ENCODE measurements around the gene SSRP1. TPM values are rescaled to one million over a fixed set of nuclear protein-coding genes. Genes with fewer than 3 reads are reported as not detected.

SSRP1 gene
- total RNA-seq, 1 donor from 2014 or later = 79.5 TPM

- H4K20me1 ChIP-seq (ENCODE audit: insufficient read depth, low read length) = peaks cover 73% of the 10 kb centered on the region
- H3K36me3 ChIP-seq (ENCODE audit: insufficient read depth, low read length) = peaks cover 21% of the 10 kb centered on the region
- peaks cover 21% of the 10 kb centered on the region for H3K36me3 Mint-ChIP-seq (ENCODE audit: low read depth, unreplicated experiment)
- no peak overlapping the region for H3K4me3 ChIP-seq (ENCODE audit: insufficient read depth, low read depth, low read length)
- H3K27me3 ChIP-seq (ENCODE audit: insufficient read depth, low read length) = no peaks in the 10 kb centered on the region
- H3K4me2 ChIP-seq (ENCODE audit: low read length) = peak overlapping the region; percentile 54
- H3K9me3 ChIP-seq (ENCODE audit: insufficient read depth, low read depth, low read length) = no peaks in the 10 kb centered on the region
- no peak overlapping the region for H3K4me3 Mint-ChIP-seq (ENCODE audit: unreplicated experiment)
- peaks cover 25% of the 10 kb centered on the region for H3K4me1 Mint-ChIP-seq (ENCODE audit: low read depth, unreplicated experiment)
- H3K4me1 ChIP-seq (ENCODE audit: insufficient read depth, low read length) = peaks cover 36% of the 10 kb centered on the region
- no peaks in the 10 kb centered on the region for H3K27me3 Mint-ChIP-seq (ENCODE audit: low read depth, unreplicated experiment)
- FAIRE-seq = no peak
- H3K79me2 ChIP-seq (ENCODE audit: insufficient read depth, low read length) = peaks cover 64% of the 10 kb centered on the region
- peak overlapping the region; percentile 36 for H3K9ac ChIP-seq (ENCODE audit: low read length)
- no peak for DNase-seq (ENCODE audit: low read depth)
- H3K9me3 Mint-ChIP-seq (ENCODE audit: unreplicated experiment) = no peaks in the 10 kb centered on the region
- H3K27ac Mint-ChIP-seq (ENCODE audit: unreplicated experiment) = no peak overlapping the region
- TF ChIP-seq CTCF (IDR thresholded peaks at IDR 0.05; ENCODE audit: insufficient read depth, low read depth, low read length) (no peak), EZH2 (IDR thresholded peaks at IDR 0.05; ENCODE audit: insufficient read depth, low read length) (no peak)
- no peak overlapping the region for H2AFZ ChIP-seq (ENCODE audit: low read depth, low read length)
- H3K27ac ChIP-seq (ENCODE audit: low read depth, low read length) = peak overlapping the region; percentile 17
Measured at GRCh38 chr11:57315491-57315890, 20.2 kb downstream of the SSRP1 start.

- Mint-ChIP-seq H3K27ac (ENCODE audit: unreplicated experiment) (no peak overlapping the region), H3K4me1 (ENCODE audit: low read depth, unreplicated experiment) (peaks cover 35% of the 10 kb centered on the region), H3K27me3 (ENCODE audit: low read depth, unreplicated experiment) (no peaks in the 10 kb centered on the region), H3K36me3 (ENCODE audit: low read depth, unreplicated experiment) (peaks cover 26% of the 10 kb centered on the region), H3K9me3 (ENCODE audit: unreplicated experiment) (no peaks in the 10 kb centered on the region), H3K4me3 (ENCODE audit: unreplicated experiment) (peak overlapping the region; percentile 27)
- Histone ChIP-seq H3K27me3 (ENCODE audit: insufficient read depth, low read length) (no peaks in the 10 kb centered on the region), H3K79me2 (ENCODE audit: insufficient read depth, low read length) (peaks cover 66% of the 10 kb centered on the region), H2AFZ (ENCODE audit: low read depth, low read length) (no peak overlapping the region), H3K4me2 (ENCODE audit: low read length) (no peak overlapping the region), H4K20me1 (ENCODE audit: insufficient read depth, low read length) (peaks cover 80% of the 10 kb centered on the region), H3K4me3 (ENCODE audit: insufficient read depth, low read depth, low read length) (no peak overlapping the region), H3K36me3 (ENCODE audit: insufficient read depth, low read length) (peaks cover 30% of the 10 kb centered on the region), H3K9ac (ENCODE audit: low read length) (no peak overlapping the region), H3K9me3 (ENCODE audit: insufficient read depth, low read depth, low read length) (no peaks in the 10 kb centered on the region), H3K4me1 (ENCODE audit: insufficient read depth, low read length) (peaks cover 44% of the 10 kb centered on the region), H3K27ac (ENCODE audit: low read depth, low read length) (no peak overlapping the region)
- TF ChIP-seq CTCF (IDR thresholded peaks at IDR 0.05; ENCODE audit: insufficient read depth, low read depth, low read length) = no peak
- TF ChIP-seq EZH2 (IDR thresholded peaks at IDR 0.05; ENCODE audit: insufficient read depth, low read length) = no peak
- DNase-seq (ENCODE audit: low read depth) = no peak
- no peak for FAIRE-seq
Measured at GRCh38 chr11:57314221-57314973, 21.3 kb downstream of the SSRP1 start.

GRCh38 chr11:57313788-57314135 is 21.9 kb downstream of the SSRP1 start:
- Histone ChIP-seq H3K27ac (ENCODE audit: low read depth, low read length) (no peak overlapping the region), H3K79me2 (ENCODE audit: insufficient read depth, low read length) (peaks cover 72% of the 10 kb centered on the region), H3K9ac (ENCODE audit: low read length) (no peak overlapping the region), H3K4me1 (ENCODE audit: insufficient read depth, low read length) (peaks cover 44% of the 10 kb centered on the region), H4K20me1 (ENCODE audit: insufficient read depth, low read length) (peaks cover 82% of the 10 kb centered on the region), H3K4me2 (ENCODE audit: low read length) (no peak overlapping the region), H3K9me3 (ENCODE audit: insufficient read depth, low read depth, low read length) (no peaks in the 10 kb centered on the region), H3K4me3 (ENCODE audit: insufficient read depth, low read depth, low read length) (no peak overlapping the region), H2AFZ (ENCODE audit: low read depth, low read length) (no peak overlapping the region), H3K27me3 (ENCODE audit: insufficient read depth, low read length) (no peaks in the 10 kb centered on the region), H3K36me3 (ENCODE audit: insufficient read depth, low read length) (peaks cover 36% of the 10 kb centered on the region)
- Mint-ChIP-seq H3K36me3 (ENCODE audit: low read depth, unreplicated experiment) (peaks cover 29% of the 10 kb centered on the region), H3K4me3 (ENCODE audit: unreplicated experiment) (peak overlapping the region; percentile 27), H3K27me3 (ENCODE audit: low read depth, unreplicated experiment) (no peaks in the 10 kb centered on the region), H3K9me3 (ENCODE audit: unreplicated experiment) (no peaks in the 10 kb centered on the region), H3K27ac (ENCODE audit: unreplicated experiment) (no peak overlapping the region), H3K4me1 (ENCODE audit: low read depth, unreplicated experiment) (peaks cover 37% of the 10 kb centered on the region)
- DNase-seq (ENCODE audit: low read depth) (no peak), FAIRE-seq (no peak)
- TF ChIP-seq CTCF (IDR thresholded peaks at IDR 0.05; ENCODE audit: insufficient read depth, low read depth, low read length) (no peak), EZH2 (IDR thresholded peaks at IDR 0.05; ENCODE audit: insufficient read depth, low read length) (no peak)
